GM12872 (cell line): ENCODE data around the gene GABRA6.
A peak's percentile ranks its signal among the peaks of the same experiment; 100 is the strongest.

Experiments
- TF ChIP-seq, protein P1 (sequence below): IDR thresholded peaks from 3 replicates; pipeline ENCODE4 v1.5.1; 2011; ENCODE audit warnings: low read depth, mild to moderate bottlenecking, low read length, moderate library complexity; ENCODE audit not compliant: insufficient read depth

Gene GABRA6

DNA sequence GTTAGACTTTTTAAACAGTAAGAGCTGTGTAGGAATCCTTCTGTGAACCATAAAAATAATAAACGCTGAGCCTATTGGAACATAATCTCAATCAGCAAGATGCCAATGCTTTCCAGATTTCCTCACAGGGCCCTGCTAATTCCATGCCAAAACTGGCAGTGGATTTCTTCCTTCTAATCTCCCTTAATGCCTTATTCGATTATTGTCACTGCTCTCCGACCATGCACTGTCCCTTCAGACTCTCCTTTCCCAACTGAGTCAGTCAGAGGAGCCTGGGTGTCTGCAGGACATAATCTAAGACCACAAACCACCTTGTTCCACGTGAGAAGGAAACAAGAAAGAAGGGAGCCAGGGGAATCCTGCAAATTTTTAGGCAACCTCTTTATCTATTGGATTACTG, at the start of gene GABRA6:
Gene GABRA6, plus strand, starts transcription at position 261 of the 400 bp plus-strand sequence. CDS start 269 bp downstream, outside the sequence.
- TF ChIP-seq, protein P1, sequence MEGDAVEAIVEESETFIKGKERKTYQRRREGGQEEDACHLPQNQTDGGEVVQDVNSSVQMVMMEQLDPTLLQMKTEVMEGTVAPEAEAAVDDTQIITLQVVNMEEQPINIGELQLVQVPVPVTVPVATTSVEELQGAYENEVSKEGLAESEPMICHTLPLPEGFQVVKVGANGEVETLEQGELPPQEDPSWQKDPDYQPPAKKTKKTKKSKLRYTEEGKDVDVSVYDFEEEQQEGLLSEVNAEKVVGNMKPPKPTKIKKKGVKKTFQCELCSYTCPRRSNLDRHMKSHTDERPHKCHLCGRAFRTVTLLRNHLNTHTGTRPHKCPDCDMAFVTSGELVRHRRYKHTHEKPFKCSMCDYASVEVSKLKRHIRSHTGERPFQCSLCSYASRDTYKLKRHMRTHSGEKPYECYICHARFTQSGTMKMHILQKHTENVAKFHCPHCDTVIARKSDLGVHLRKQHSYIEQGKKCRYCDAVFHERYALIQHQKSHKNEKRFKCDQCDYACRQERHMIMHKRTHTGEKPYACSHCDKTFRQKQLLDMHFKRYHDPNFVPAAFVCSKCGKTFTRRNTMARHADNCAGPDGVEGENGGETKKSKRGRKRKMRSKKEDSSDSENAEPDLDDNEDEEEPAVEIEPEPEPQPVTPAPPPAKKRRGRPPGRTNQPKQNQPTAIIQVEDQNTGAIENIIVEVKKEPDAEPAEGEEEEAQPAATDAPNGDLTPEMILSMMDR, result no peak

DNA sequence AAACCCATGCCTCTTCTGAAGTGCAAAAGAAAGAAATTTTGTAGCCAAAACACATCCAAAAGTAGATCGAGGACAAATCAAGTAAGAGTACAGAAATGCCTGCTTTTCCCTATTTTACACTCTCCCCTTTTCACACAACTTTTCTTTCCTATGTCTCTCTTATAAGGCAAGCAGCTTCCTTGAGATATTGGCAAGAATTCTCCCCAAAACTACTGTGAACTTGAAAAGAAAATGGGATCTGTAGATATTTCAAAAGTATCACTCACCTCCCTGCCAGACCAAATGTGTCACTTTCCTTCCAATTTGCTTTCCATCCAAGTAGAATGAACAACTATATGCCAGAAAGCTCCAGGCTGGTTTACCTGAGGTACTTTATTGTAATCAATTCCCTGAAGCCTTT, 47.9 kb upstream of the GABRA6 start:
- TF ChIP-seq, protein P1, result no peak

DNA sequence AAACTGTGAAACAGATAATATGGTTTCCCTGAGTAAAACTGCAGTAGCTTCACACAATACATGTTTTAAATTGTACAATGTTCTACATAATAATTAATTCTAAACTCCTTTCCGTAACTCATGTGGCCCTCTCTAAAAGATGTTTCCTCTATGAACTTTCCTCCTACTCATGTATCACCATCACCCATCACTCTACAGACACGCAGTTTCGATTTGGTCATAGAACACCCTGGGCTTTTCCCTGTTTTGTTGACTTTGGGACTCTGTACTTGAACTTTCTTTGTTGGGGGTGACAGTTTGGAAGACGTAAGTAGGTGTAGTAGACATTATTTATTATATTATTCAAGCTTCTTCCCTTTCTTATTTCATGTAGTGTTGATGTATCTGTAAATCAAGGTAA, 44.1 kb upstream of the GABRA6 start:
- TF ChIP-seq, protein P1, result no peak

DNA sequence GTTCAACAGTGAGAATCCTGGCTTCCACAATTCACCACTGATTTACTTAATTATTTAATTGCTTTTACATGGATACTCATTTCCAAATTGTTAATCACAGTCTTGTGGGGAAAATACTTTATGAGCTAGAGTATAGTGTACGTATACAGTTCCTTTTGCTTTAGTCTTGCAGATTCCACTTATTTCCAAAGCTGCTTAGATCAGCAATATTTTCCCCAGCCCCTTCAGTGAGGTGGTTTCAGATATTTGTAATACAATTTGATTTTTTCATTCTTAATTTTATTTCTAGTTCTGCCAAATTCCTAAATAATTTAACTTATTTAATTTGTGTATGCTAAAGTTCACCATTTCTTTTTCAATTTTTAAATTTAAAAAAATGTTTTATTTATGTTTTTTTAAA, 40.3 kb upstream of the GABRA6 start:
- TF ChIP-seq, protein P1, result no peak

DNA sequence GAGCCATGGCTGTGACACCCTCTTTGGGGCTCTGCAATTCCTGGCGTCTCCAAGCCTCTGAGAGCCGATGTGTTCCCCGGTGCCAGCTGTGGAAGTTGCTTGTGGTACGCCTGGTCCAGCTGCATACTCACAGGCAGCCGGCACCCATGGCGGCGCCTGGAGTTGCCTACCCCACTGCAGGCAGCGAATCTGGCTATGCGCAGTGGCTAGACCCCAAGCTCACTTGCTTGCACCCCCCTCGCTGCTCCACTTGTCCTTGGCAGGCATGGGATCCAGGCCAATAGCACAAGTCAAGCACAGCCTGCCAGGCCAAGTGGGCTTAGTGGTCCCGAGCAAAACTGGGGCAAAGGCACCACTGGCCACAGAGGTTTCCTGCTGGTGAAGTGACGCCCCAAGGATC, 24.7 kb upstream of the GABRA6 start:
- TF ChIP-seq, protein P1, result no peak

DNA sequence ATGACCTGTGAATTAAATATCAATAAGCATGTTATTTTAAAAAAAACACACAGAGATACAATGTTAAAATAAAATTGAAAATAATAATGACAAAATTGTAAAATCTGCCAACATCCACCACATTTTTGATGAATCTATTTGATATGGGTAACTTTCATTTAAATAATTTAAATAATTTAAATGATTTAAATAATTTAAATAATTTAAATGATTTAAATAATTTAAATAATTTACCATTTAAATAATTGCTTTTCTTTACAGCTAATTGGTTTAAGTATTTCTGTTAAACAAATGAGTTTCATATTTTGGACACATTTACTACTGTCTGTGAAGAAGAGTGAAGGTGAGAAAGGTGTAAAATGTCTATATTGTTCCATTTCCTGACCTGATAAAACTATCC, 22.1 kb upstream of the GABRA6 start:
- TF ChIP-seq, protein P1, result no peak

DNA sequence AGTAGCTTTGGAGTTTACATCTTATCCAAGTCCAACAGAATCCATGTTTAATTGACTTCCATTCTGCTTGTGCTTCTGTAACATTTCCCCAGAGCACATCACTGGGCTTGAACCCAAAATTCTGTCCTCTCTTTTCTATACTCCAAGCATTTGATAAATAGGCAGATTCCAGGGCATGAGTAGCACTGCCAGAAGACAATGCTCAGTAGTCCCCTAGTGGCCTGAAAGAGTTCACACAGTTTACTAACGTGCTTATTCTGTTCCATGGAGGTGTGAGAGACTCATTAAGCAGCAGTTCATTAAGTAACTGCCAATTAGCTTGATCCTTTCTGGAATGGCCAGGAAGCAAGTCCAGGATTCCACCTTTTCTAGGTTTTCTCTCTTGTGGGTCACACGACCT, 9.4 kb upstream of the GABRA6 start:
- TF ChIP-seq, protein P1, result peak; percentile 86

DNA sequence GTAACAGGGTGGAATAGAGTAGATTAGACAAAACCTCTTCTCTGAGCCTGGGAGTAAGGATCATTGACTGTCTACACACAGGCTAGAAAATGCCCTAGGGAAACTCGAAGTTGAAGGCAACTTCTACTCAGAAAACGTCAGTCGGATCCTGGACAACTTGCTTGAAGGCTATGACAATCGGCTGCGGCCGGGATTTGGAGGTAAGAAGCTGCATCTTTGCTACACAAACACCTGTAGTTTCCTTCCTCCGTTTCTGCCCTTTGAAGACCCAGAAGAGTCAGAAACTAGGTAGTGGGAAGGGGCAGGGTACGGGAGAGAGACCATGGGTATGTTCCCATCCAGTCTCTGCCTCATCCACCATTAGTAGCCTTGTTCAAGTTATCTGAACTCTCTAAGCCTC, 628 bp downstream of the GABRA6 start:
- TF ChIP-seq, protein P1, result no peak
